Measurements from ENCODE around the gene BET1L.

- TF ChIP-seq CTCF (IDR thresholded peaks at IDR 0.05), result no peak
- no peak for TF ChIP-seq EZH2 (IDR thresholded peaks at IDR 0.05)
Observed at GRCh38 chr11:204587-205109, 2.6 kb downstream of the BET1L start.

Measured in neural progenitor cell (in vitro differentiated cells).